Mucosa of descending colon (tissue), 3 donors: ENCODE results near the gene KLHDC4. TPM values are rescaled to one million over a fixed set of nuclear protein-coding genes. Genes with fewer than 3 reads are reported as not detected.

Experiments
- ATAC-seq: fragments of 200-7000 bp; cut with Tn5 transposase; one replicate; pipeline ENCODE4 v1.9.1; 2020; ENCODE audit warnings: mild to moderate bottlenecking, moderate library complexity
- DNase-seq, 3 donors: peaks; one replicate each; pipeline ENCODE4 v3.0.0-alpha.2; 2020
- H3K36me3 ChIP-seq: fragments of 200-600 bp; one replicate; pipeline ENCODE4 v1.8.0; 2021; ENCODE audit warnings: low read depth, mild to moderate bottlenecking
- H3K4me1 ChIP-seq: fragments of 200-600 bp; one replicate; pipeline ENCODE4 v1.8.0; 2021; ENCODE audit warnings: low read depth, mild to moderate bottlenecking
- H3K4me3 ChIP-seq: fragments of 200-600 bp; one replicate; pipeline ENCODE4 v1.8.0; 2021; ENCODE audit warnings: mild to moderate bottlenecking
- H3K9me3 ChIP-seq: fragments of 200-600 bp; one replicate; pipeline ENCODE4 v1.8.0; 2021; ENCODE audit warnings: mild to moderate bottlenecking
- intact Hi-C, 2 donors: fragments of 100-400 bp; cut with DNase I in 1 of 2; cut with micrococcal nuclease in 1 of 2; formaldehyde crosslinking; loops; one replicate each; pipeline versions ENCODE4 v1.11.0 to v1.11.1; 2022; cut with DNase I, micrococcal nuclease
- total RNA-seq, 3 donors: library from RNA; stranded (reverse); fragmentation: NEBNext Ultra II Directional in 2 of 3; extraction: Animal tissue kit (Norgen Biotek cat#: 25700) in 2 of 3; gene quantifications; one replicate each; pipeline versions ENCODE4 v1.2.1 to v1.2.4, GENCODE V29; 2021 to 2023
- TF ChIP-seq, protein P1 (sequence below): fragments of 200-600 bp; IDR thresholded peaks from one replicate; pipeline ENCODE4 v1.8.0; 2022; ENCODE audit warnings: antibody characterized with exemption, mild to moderate bottlenecking
- donor health status: DM: no; HTN: no; CAD: no; lungs with moderate emphysema.
- donor health status: DM: no; HTN: no; CAD: no.
- donor health status: DM: no; HTN: yes; CAD: no.

The KLHDC4 gene
- total RNA-seq, 3 donors from 2014 or later = 41.6 to 67.7 (median 46.4) TPM

- TF ChIP-seq, protein P1, sequence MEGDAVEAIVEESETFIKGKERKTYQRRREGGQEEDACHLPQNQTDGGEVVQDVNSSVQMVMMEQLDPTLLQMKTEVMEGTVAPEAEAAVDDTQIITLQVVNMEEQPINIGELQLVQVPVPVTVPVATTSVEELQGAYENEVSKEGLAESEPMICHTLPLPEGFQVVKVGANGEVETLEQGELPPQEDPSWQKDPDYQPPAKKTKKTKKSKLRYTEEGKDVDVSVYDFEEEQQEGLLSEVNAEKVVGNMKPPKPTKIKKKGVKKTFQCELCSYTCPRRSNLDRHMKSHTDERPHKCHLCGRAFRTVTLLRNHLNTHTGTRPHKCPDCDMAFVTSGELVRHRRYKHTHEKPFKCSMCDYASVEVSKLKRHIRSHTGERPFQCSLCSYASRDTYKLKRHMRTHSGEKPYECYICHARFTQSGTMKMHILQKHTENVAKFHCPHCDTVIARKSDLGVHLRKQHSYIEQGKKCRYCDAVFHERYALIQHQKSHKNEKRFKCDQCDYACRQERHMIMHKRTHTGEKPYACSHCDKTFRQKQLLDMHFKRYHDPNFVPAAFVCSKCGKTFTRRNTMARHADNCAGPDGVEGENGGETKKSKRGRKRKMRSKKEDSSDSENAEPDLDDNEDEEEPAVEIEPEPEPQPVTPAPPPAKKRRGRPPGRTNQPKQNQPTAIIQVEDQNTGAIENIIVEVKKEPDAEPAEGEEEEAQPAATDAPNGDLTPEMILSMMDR = no peak
- Histone ChIP-seq H3K36me3 (no peaks in the 10 kb centered on the region), H3K4me3 (no peak overlapping the region), H3K9me3 (no peaks in the 10 kb centered on the region), H3K4me1 (no peaks in the 10 kb centered on the region)
- intact Hi-C loops = no loop called here
- no peak for ATAC-seq
- no peak for DNase-seq
These were observed 91.4 kb downstream of the KLHDC4 start for GRCh38 chr16:87674419-87674818.

DNA sequence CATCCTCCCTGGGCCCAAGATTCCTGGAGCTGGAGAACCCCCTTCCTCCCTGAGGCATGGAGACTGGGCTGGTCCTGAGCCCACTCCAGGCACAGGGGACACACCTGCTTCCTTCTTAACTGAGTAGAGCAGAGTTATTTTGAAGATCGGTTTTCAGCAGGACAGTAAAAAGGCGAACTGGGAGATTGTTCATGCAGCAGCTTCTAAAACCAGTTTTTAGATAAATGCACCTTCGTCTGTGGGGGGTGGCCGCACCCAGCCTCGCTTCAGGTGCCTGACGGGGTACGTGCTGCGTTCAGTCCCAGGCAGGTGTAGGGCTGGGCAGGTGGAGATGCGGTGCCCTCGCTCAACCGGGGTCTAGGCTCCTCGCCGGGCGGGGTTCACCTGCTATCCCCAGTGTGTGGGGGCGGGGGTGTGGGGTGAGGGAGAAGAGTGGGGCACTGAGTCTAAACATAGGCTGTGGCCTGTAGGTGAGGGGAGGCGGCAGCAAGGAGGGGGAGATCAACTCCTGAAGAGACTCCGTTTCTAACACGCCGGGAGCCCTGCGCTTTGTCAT, 94.0 kb downstream of the KLHDC4 start:
- intact Hi-C loops = no loop called here
- DNase-seq (no peak), ATAC-seq (no peak)
- no peaks in the 10 kb centered on the region for H3K9me3 ChIP-seq
- H3K4me1 ChIP-seq = no peaks in the 10 kb centered on the region
- H3K36me3 ChIP-seq = no peaks in the 10 kb centered on the region
- TF ChIP-seq, protein P1 = no peak
- no peak overlapping the region for H3K4me3 ChIP-seq

GRCh38 chr16:87671221-87671620, 94.6 kb downstream of the KLHDC4 start:
- H3K9me3 ChIP-seq = no peaks in the 10 kb centered on the region
- H3K4me3 ChIP-seq = no peak overlapping the region
- no peak for ATAC-seq
- no peaks in the 10 kb centered on the region for H3K36me3 ChIP-seq
- intact Hi-C loops = no loop called here
- no peak for DNase-seq
- TF ChIP-seq, protein P1 = no peak
- H3K4me1 ChIP-seq = no peaks in the 10 kb centered on the region

DNA sequence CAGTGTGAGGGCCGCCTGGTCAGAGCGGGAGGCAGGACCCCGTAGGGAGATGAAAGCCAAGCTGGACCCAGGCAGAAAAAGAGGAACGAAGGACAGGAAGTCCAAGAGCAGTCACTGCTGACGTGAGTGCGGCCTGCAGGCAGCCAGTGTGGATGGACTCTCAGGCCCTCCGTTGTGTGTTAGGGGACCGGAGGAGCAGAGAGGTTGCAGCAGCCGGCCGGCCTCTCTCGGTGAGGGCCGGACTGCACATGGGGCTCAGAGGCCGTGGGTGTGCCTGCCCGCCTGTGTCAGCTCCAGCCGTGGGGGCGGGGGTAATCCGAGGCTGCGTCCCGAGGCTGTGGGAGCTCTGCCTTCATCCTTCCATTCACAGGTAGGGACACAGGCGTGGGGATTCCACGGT, 96.1 kb downstream of the KLHDC4 start:
- H3K4me3 ChIP-seq = no peak overlapping the region
- no peak for ATAC-seq
- TF ChIP-seq, protein P1 = no peak
- H3K36me3 ChIP-seq = no peaks in the 10 kb centered on the region
- no peak for DNase-seq
- no peaks in the 10 kb centered on the region for H3K9me3 ChIP-seq
- H3K4me1 ChIP-seq = no peaks in the 10 kb centered on the region
- intact Hi-C loops = no loop called here

GRCh38 chr16:87667946-87668345, 97.8 kb downstream of the KLHDC4 start:
- Histone ChIP-seq H3K9me3 (no peaks in the 10 kb centered on the region), H3K36me3 (no peaks in the 10 kb centered on the region), H3K4me3 (no peak overlapping the region), H3K4me1 (no peaks in the 10 kb centered on the region)
- DNase-seq = no peak
- TF ChIP-seq, protein P1 = no peak
- no peak for ATAC-seq
- intact Hi-C loops = no loop called here

- H3K36me3 ChIP-seq = no peaks in the 10 kb centered on the region
- no peaks in the 10 kb centered on the region for H3K9me3 ChIP-seq
- no peak overlapping the region for H3K4me3 ChIP-seq
- TF ChIP-seq, protein P1 = no peak
- DNase-seq = no peak
- ATAC-seq = no peak
- intact Hi-C loops = no loop called here
- H3K4me1 ChIP-seq = no peaks in the 10 kb centered on the region
These were observed 98.3 kb downstream of the KLHDC4 start for GRCh38 chr16:87667443-87667842.
